ENCODE measurements around the gene PPM1H.
A peak's percentile ranks its signal among the peaks of the same experiment; 100 is the strongest.

Gene PPM1H

DNA sequence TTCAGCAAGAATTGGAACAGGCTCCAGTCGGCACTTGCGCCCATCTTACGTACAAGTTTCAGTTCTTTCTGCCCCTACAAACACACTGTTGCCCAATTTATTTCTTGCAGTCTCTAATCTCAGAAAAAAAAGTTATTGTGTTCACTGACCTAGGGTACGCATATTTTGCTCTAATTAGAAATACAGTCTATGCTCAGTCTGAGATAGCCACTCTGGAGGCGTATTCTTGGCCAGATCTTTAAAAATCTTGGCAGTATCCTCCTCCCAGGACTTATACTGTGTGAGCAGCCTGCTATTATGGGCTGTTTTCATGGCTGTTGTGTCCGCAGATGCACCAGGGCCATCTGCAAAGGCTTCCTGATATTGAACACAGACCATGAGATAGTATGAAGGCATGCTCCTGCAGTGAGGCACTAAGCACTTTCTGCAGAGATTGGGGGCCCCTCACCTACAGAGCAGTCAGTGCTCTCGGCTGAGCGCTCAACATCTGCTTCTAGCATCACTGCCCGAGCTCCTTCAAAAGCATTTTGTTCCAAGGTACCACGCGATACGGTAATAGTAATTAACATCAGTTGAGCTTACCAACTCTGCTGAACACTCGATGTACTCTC, 57.9 kb downstream of the PPM1H start:
- no peak for DNase-seq

DNA sequence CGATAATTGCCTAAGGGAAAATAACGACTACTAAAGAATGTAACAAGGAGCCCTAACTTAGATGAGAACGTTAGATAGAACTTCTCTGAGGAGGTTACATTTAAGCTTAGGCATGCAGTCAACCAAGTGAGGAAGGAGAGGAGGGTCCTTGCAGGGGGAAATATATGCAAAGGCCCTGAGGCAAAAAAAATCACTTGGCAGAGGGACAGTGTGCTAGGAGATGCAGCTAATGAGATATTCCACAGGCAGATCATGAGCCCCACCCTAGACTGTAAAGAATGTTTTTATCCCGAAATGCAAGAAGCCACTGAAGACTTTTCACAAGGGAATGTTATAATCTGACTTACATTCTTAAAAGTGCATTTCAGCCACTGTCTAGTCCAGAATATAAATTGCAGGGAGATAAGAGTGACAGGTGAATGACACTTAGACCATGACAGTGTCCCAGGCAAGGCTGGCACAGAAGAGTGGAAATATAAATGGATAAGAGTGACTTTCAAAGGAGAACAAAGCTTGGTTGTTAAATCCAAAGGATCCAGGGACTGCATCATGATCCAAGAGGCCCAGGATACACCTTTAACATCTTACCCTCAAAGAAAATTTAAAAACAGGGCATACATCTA, 61.0 kb downstream of the PPM1H start:
- DNase-seq = no peak

DNA sequence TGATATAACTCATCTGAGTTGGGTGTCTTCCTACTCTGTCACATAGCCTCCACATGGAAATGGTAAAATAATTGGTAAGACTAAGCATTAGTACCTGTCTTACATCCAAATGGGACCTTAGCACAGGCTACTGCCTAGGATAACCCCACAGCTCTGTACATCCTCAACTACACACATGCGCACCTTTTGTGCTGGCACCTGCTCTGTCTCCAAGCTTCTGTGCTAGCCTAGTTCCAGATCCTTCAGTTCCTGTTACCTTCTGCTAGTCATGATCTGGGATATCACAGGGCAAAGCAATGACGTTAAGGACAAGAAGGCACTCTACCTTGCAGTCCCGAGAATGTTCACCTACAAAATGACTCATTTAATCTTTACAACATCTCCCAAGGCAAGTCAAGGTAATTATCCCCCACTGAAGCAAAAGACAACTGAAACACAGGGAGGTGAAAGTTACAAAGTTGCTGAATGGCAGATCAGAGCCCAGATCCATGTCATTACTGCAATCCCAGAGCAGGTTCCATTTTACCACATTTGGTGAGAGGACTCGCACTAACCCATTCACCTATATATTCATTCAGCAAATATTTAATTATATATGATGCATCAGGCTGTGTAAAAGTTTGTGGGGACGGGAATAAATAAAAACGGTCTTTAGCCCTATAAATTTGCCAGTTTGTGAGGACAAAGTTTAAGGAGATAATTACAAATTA, 61.7 kb downstream of the PPM1H start:
- no peak for DNase-seq

DNA sequence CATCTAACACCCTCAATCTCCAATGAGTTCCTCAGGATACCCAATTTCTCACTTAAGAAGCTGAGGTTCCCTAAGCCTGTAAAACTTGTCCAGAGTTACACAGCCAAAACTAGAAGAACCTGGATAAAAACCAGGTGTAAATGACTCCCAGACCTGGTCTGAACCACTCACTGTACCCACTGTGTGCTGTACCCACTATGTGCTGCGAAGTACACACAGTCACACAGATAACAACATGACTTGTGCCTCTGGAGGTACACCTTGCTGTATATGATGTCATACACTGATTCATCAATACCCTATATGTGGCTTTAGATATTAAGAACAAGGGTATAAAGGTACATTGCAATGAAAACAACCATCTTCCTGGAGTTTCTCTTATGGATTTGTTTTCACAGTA, 66.1 kb downstream of the PPM1H start:
- DNase-seq = no peak

DNA sequence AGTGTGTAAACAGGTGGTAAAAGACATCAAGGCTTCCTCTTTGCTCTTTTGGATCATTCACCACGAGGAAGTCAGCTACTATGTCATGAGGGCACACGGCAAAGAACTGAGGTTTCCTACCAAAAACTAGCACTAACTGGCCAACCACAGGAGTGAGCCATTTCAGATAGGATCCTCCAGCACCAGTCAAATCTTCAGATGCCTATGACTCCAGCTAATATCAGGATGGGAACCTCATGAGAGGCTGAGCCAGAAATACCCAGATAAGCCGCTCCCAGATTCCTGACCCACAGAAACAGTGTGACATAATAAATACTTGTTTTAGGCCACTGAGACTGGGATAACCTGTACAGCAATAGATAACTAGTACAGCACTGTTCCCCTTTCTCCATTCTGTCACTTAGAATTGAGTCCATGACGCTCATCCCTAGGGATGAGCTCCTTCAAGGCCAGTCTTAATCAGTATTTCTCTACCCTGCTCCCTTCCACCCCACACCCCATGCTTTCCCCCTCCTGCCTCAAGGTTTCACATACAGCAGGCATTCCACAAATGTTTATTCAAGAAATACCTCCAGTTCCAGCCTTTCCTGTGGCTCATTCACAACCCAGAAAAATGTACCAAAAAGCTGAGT, 68.4 kb downstream of the PPM1H start:
- no peak for DNase-seq

DNA sequence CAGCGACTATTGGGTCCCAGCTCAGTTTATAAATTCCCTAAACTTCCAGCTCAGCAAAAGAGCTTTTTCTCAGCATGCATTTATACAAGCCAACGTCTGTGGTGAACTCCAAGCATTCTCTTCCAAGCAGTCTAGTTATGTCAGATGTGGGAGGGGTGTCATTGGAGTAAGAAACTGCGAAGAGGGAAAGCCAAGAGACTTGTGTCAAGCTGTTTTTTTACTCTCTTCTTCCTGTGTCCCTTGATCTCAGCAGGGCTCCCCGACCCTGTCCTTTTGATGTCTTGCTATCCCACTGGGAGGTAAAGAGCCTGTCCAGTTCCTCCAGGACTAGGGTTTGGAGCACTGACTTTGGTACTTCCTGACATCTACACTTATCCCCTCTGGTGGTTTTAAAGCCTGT, 69.0 kb downstream of the PPM1H start:
- no peak for DNase-seq

DNA sequence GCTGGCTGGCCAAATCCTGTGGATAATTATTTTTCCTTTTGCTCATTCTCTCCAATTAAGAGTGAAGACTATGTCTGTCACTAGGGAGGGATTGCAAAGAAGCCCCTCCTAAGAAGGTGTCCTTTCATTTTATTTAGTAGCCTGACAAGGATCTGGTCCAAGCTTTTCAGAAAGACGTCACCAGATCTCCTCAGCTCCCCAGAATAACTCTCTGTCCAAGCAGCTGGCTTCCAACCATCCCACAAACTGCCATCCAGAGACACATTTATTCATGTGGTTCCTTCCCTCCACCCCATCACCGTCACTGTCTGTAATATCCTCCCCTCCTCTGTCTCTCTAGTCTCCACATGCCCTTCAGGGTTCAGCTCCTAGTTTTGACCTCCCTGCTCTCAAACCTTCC, 69.9 kb downstream of the PPM1H start:
- peak in 12 of 56 donors; percentile 5 to 48 (median 12) for DNase-seq

DNA sequence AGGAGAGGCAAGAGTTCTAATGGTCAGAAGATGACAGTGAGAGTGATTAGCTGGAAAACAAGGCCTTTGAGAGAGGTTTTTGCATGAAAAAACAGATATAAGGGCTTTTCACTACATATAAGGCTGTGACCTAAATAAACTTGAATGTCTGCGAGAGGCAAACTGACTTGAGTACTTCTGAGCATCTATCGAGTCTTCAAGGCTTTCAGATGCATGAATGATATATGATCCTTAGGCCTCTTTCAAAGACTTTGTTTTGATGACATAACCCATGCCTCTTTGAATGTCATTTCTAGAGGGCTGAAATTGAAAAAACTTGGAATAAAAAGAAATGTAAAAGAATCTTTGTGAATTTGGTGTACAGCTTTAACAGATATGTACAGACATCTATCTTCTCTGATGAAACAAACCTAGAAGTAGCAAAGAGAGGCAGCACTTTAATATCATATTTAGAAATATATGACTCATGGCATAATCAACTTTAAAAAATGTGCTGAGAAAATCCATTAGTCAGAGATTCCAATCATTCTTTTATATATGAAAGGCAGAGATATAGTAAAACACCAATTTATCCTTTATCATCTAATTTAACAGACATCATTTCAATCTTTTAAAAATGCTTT, 72.6 kb downstream of the PPM1H start:
- no peak for DNase-seq

DNA sequence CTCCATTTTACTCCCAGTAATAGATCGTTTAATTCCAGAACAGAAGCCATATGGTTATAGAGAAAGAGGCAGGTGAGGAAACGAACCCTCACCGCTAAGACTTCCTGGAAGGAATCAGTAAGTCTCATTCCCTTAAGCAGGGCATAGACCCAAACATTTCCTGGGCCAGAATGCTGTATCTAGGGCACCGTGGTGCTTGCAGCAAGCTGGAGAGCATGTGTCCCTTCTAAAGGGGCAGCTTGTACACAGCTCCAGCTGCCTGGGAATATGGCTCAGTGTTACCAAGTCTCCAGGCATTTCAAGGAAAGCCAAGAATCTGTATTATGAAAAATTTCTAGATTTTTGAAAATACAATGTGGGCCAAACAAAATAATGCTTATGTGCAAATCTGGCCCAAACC, 73.4 kb downstream of the PPM1H start:
- peak in 12 of 56 donors; percentile 2 to 23 (median 12) for DNase-seq

DNA sequence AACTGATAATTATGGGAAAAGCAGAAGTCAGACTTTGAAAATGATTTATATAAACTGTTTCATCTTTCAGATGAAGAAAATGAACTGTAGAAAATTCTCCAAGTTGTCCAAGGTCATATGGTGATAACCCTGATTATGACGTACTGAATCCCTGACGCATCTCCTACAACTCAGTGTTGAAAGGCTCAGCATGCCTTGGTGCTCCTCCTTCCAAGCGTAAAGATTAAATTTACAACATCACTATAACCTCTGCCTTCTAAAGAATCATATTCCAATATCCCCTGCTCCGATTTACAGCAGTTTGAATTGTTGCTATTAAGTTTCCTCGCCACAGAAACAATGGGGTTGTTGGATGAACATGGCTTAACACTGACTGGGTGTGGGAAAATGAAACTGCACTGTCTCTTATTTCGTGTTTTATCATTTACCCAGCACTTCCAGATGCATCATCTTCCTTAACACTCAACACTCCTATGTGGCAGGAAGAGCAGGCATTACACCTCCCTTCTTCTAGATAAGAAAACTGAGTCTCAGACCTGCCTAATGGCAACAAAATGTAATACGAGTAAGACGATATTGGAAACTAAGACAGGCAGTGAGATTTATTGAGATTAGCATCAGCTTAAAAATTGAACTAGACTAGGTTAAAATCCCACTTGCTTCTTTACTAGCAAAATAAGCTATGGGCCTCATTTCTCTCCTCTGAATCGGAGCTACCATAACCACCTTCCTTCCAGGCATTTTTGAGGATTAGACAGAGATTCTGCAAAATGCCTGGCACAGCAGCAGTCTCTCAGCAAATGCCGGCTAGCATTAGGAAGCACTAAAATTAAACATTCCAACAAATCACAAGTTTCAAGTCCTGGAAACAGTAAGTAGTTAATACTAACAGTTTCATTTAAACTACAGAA, 74.2 kb downstream of the PPM1H start:
- DNase-seq = no peak

DNA sequence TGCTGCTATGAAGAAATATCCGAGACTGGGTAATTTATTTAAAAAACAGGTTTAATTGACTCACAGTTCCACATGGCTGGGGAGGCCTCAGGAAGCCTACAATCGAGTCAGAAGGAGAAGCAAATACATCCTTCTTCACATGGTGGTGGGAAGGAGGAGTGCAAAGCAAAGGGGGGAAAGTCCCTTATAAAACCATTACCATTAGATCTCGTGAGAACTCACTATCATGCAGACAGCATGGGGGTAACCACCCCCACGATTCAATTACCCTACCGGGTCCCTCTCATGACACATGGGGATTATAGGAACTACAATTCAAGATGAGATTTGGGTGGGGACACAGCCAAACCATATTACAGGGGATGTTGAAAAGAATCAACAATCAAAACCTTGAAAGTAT, 74.9 kb downstream of the PPM1H start:
- no peak for DNase-seq

DNA sequence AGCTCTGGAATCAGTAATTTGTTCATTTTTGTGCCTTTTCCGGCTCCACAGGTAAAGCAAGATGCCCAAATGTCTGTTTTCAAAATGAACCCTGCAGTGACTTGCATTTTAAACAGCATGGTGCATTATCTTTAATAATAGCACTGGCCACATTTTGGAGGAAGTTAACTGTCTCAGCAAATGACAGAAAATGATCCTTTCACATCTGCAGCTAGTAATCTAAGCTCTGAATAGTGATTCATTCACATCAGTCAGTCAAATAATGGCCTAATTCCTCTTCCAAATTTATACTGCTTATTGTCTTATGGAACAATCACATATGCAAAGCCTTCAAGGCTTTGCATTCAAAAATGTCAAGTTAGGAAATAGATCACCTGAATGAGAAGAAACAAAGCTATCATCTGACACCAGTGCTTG, 75.6 kb downstream of the PPM1H start:
- no peak for DNase-seq

DNA sequence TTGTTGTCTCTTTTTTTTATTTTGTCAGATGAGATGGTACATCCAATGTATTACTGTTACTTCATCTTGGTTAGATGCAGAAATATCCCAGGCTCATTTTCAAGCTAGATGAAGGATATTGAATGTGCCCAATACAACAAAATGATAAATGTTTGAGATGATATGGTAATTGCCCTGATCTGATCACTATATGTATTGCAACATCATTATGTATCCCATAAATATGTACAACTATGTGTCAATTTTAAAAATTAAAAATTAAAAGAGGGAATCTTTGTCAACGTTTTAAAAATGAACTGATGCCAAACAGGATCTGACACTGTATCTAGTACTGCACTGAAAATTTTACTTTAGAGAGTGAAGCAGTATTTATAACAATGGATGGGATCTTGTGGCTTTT, 78.5 kb downstream of the PPM1H start:
- no peak for DNase-seq

DNA sequence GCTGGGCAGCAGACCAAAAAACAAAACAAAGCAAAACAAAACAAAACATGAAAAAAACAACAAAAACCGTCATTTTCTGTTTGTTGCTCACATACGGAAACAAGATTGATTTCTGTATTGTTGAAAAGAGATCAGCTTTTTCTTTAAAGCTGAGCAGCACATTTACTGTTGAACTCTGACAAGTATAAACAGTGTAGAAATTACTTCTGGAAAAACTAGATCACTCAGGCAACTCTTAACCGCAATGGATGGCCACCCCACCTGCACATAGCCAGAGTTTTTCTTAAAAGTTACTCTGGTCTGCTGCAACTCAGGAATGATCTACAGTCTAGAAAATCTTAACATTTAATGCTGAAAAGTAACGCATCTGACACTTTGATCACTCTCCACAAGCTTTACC, 80.9 kb downstream of the PPM1H start:
- no peak for DNase-seq

DNA sequence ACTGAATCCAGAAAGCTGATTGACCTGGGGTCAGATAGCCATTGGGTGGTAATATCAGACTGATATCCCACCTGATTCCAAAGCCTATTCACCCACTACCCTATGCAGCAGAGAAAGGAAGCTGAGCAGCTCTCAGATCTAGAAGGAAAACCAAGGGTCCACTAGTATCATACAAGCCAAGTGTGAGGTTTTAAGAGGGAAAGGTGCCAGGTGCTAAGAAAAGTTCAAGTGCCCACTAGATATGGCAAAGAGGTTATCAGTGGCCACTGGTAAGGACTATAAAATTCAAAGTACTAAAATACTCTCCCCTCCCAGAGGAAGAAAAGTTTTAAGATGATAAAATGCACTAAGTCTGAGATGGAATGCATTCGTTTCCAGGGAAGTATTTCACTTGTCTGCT, 85.6 kb downstream of the PPM1H start:
- DNase-seq = no peak

DNA sequence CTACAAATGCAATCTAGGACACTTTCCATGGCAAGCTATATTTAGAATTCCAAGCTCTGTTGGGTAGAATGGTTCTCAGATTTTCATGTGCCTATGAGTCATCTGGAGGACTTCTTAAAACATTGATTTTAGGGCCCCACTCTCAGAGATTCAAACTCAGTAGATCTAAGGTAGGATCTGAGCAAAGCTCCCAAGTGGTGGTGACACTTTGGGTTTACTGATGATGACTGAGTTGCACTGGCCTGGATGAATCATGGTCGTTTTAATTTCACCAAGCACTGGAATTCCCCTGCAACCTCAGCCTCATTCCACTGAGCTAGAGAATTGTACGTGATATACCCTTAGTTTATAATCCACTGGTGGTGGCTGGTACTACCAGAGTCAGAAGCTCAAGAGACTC, 86.5 kb downstream of the PPM1H start:
- no peak for DNase-seq

DNA sequence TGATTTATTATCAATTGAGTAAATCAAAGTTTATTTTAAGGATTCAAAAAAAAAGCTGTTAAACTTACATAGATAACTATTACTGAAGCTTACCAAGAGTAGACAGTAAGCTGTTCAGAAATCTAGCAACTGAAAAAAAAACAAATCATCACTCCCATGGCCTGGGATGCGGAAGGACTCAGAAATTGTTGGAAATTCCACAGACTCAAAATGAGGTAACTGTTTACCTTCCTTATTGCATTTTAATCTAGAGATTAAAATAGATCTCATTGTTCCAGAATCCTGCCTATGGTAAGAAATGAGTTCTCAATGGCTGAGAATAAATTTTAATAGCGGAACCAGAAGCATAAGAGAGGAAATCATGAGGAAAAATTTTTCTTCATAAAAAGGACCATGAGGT, 87.2 kb downstream of the PPM1H start:
- DNase-seq = no peak

DNA sequence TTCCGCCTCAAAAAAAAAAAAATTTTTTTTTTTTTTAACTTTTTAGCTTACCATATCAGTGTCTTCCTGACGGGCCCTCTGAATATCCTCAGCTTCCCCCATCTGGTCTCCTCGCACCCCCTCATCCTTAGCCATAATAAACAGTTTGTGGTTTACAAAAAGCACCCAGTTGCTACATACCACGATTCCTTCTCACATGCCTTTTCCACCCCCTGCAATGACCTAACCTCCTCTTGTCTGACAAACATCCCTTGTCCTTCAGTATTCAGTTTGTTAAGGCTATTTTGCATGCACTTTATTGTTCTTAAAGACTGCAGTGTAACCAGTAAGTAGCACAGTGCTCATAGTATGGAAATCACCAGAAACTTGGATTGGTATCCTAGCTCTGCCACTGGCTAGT, 88.5 kb downstream of the PPM1H start:
- DNase-seq = no peak

DNA sequence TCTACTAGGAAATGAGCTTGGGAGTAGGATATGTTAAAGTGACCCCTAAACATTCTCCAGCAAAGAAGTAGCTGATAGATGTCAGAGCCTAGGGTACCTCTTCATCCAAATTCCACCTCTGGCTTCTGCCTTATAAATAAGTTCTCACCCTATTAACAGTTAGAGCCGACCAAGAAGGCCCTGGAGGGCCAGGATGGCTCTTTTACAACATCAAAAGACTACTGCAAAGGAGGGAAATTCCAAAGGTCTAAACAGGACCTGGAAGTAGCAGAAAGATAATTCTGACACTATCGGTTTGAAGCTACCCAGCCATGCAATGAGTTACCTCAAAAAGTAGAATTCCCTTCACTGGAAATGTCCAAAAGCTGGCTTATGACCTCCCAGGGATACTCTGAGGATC, 90.0 kb downstream of the PPM1H start:
- DNase-seq = no peak

DNA sequence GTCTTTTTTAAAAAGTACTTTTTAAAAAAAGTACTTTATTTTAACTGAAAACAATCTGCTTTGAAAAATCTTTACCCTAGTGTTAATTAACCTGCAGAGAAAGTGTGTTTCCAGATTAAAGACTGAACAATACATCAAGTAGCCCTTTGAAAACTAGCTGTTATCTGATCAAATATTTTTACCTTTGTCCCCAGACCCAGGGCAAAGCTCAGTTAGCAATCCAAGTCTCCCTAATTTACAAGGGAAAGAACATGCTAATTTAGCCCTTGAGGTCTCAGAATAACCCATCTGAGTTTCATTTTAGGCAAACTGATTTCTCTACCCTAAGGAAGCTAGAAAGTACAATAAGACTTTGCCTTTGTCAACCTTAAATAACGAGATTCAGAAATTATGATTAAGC, 91.2 kb downstream of the PPM1H start:
- no peak for DNase-seq

DNA sequence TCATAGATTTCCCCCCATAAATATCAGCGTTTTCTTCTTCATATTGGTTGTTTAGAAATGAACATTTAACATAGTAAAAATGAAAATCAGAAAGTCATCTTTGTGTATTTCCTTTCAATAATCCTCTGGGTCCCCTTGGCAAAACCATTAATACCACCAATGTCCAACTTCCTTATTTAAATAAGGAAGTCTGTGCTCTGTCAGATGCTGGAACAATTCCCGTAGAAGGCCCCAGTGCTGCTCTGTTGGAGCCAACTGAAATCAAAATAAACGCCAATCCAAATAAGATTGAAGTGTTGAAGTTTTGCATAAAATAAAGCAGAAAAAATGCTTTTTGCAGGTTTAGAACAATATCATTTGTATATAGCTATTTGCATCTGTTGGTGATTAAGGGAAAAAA, 93.1 kb downstream of the PPM1H start:
- no peak for DNase-seq

All from nucleus accumbens (tissue), 56 donors.